Lower lobe of right lung (tissue), 2 donors: Measurements from ENCODE around the gene AUTS2. TPM values are rescaled to one million over a fixed set of nuclear protein-coding genes. Genes with fewer than 3 reads are reported as not detected.
A peak's percentile ranks its signal among the peaks of the same experiment; 100 is the strongest.

ENCODE experiments used
- ATAC-seq, 2 donors: fragments of 200-7000 bp; cut with Tn5 transposase; one replicate each; pipeline ENCODE4 v1.9.1; 2020 to 2022; ENCODE audit warnings: mild to moderate bottlenecking in 2 of 2, moderate library complexity in 2 of 2
- DNase-seq: peaks from one replicate; pipeline ENCODE4 v3.0.0-alpha.2; 2020
- H3K27ac ChIP-seq: fragments of 200-600 bp; one replicate; pipeline ENCODE4 v1.8.0; 2022
- H3K27me3 ChIP-seq: fragments of 200-600 bp; one replicate; pipeline ENCODE4 v1.8.0; 2022; ENCODE audit warnings: low read depth
- H3K36me3 ChIP-seq: fragments of 200-600 bp; one replicate; pipeline ENCODE4 v1.8.0; 2022; ENCODE audit warnings: mild to moderate bottlenecking
- H3K4me1 ChIP-seq: fragments of 200-600 bp; one replicate; pipeline ENCODE4 v1.8.0; 2022
- H3K4me3 ChIP-seq: fragments of 200-600 bp; one replicate; pipeline ENCODE4 v1.8.0; 2022; ENCODE audit warnings: mild to moderate bottlenecking
- H3K9me3 ChIP-seq: fragments of 200-600 bp; one replicate; pipeline ENCODE4 v1.8.0; 2022
- CTCF ChIP-seq: fragments of 200-600 bp; IDR thresholded peaks from one replicate; pipeline ENCODE4 v1.8.0; 2022; ENCODE audit warnings: antibody characterized with exemption, mild to moderate bottlenecking
- intact Hi-C: fragments of 100-400 bp; cut with DNase I; formaldehyde crosslinking; loops from one replicate; pipeline ENCODE4 v1.11.0; 2022
- total RNA-seq: library from RNA; stranded (reverse); fragmentation: NEBNext Ultra II Directional; extraction: Animal tissue kit (Norgen Biotek cat#: 25700); gene quantifications from one replicate; pipeline ENCODE4 v1.2.1, GENCODE V29; 2021
- donor health status: DM: no; HTN: yes; CAD: no; lungs with severe emphysema.

The AUTS2 gene
- total RNA-seq, 1 donor from 2014 or later: 45.7 TPM

- intact Hi-C loops: no loop called here
- no peak for TF ChIP-seq CTCF
- Histone ChIP-seq H3K36me3 (no peaks in the 10 kb centered on the region), H3K9me3 (no peaks in the 10 kb centered on the region), H3K27ac (no peak overlapping the region), H3K27me3 (no peaks in the 10 kb centered on the region), H3K4me1 (no peaks in the 10 kb centered on the region), H3K4me3 (no peak overlapping the region)
- no peak for DNase-seq
- no peak for ATAC-seq
Observed at GRCh38 chr7:70060298-70061068, 462.2 kb downstream of the AUTS2 start.

- Histone ChIP-seq H3K27me3 (no peaks in the 10 kb centered on the region), H3K27ac (no peak overlapping the region), H3K36me3 (no peaks in the 10 kb centered on the region), H3K4me3 (no peak overlapping the region), H3K4me1 (no peaks in the 10 kb centered on the region), H3K9me3 (no peaks in the 10 kb centered on the region)
- intact Hi-C loops: no loop called here
- no peak for TF ChIP-seq CTCF
- DNase-seq (no peak), ATAC-seq (no peak)
Observed at GRCh38 chr7:70063371-70063770, 465.1 kb downstream of the AUTS2 start.

GRCh38 chr7:70063927-70064326 lies 465.7 kb downstream of the AUTS2 start:
- no peak for ATAC-seq
- no peak for TF ChIP-seq CTCF
- Histone ChIP-seq H3K27ac (no peak overlapping the region), H3K27me3 (no peaks in the 10 kb centered on the region), H3K4me3 (no peak overlapping the region), H3K4me1 (no peaks in the 10 kb centered on the region), H3K36me3 (no peaks in the 10 kb centered on the region), H3K9me3 (no peaks in the 10 kb centered on the region)
- intact Hi-C loops: no loop called here
- no peak for DNase-seq

GRCh38 chr7:70066844-70067243 lies 468.6 kb downstream of the AUTS2 start:
- DNase-seq (no peak), ATAC-seq (no peak)
- intact Hi-C loops: no loop called here
- Histone ChIP-seq H3K4me1 (no peaks in the 10 kb centered on the region), H3K27me3 (no peaks in the 10 kb centered on the region), H3K36me3 (no peaks in the 10 kb centered on the region), H3K9me3 (no peaks in the 10 kb centered on the region), H3K4me3 (no peak overlapping the region), H3K27ac (no peak overlapping the region)
- no peak for TF ChIP-seq CTCF

- Histone ChIP-seq H3K27ac (no peak overlapping the region), H3K9me3 (no peaks in the 10 kb centered on the region), H3K4me1 (no peaks in the 10 kb centered on the region), H3K27me3 (no peaks in the 10 kb centered on the region), H3K4me3 (no peak overlapping the region), H3K36me3 (no peaks in the 10 kb centered on the region)
- no peak for TF ChIP-seq CTCF
- intact Hi-C loops: no loop called here
- ATAC-seq (peak in 1 of 2 donors; percentile 48), DNase-seq (no peak)
Observed at GRCh38 chr7:70068531-70068930, 470.3 kb downstream of the AUTS2 start.
